NCI-H146 treated with DMSO at 0.1 percent for 48 hours (cell line): ENCODE results near the gene UST.
A peak's percentile ranks its signal among the peaks of the same experiment; 100 is the strongest.

ENCODE experiments used
- DNase-seq: peaks from one replicate; lab custom pipeline; 2025; ENCODE audit not compliant: unreplicated experiment; lab: John Stamatoyannopoulos, UW

The UST gene

GRCh38 chr6:149054559-149055194, 307.8 kb downstream of the UST start:
- DNase-seq: no peak

GRCh38 chr6:149055195-149055899, 308.5 kb downstream of the UST start:
- DNase-seq: no peak

- DNase-seq: no peak
These were observed 310.1 kb downstream of the UST start for GRCh38 chr6:149056777-149057463.

- no peak for DNase-seq
These were observed 310.6 kb downstream of the UST start for GRCh38 chr6:149057464-149057840.

GRCh38 chr6:149059557-149059956, 312.7 kb downstream of the UST start:
- peak; percentile 67 for DNase-seq

- DNase-seq: peak; percentile 70
These were observed 313.6 kb downstream of the UST start for GRCh38 chr6:149060300-149060984.

GRCh38 chr6:149060985-149061760, 314.3 kb downstream of the UST start:
- DNase-seq: peak; percentile 99

GRCh38 chr6:149061930-149062329, 315.1 kb downstream of the UST start:
- DNase-seq: no peak

GRCh38 chr6:149062653-149063348, 316.0 kb downstream of the UST start:
- no peak for DNase-seq

- no peak for DNase-seq
These were observed 316.6 kb downstream of the UST start for GRCh38 chr6:149063468-149063867.

GRCh38 chr6:149064001-149064659, 317.3 kb downstream of the UST start:
- no peak for DNase-seq

- DNase-seq: no peak
These were observed 317.8 kb downstream of the UST start for GRCh38 chr6:149064660-149065015.

- DNase-seq: no peak
These were observed 318.3 kb downstream of the UST start for GRCh38 chr6:149065121-149065520.

GRCh38 chr6:149065658-149066556, 319.1 kb downstream of the UST start:
- no peak for DNase-seq

GRCh38 chr6:149071997-149072396, 325.2 kb downstream of the UST start:
- no peak for DNase-seq

- DNase-seq: no peak
These were observed 328.0 kb downstream of the UST start for GRCh38 chr6:149074832-149075258.

GRCh38 chr6:149075616-149076354, 329.0 kb downstream of the UST start:
- DNase-seq: no peak

GRCh38 chr6:149076355-149076734, 329.5 kb downstream of the UST start:
- no peak for DNase-seq
